NOMO-1 treated with dmso at 0.1 percent for 144 hours (cell line): Measurements from ENCODE around the gene GPR75.

Experiments used
- DNase-seq: peaks from one replicate; lab custom pipeline; 2025; ENCODE audit not compliant: unreplicated experiment; lab: John Stamatoyannopoulos, UW

Gene GPR75

GRCh38 chr2:53859206-53860181 is at the start of gene GPR75:
Gene GPR75 (minus strand): TSS chr2:53859967. CDS start chr2:53854756, 5,211 bp downstream.
- no peak for DNase-seq

GRCh38 chr2:53907582-53907981 is 47.8 kb upstream of the GPR75 start:
- no peak for DNase-seq

GRCh38 chr2:53905396-53905795 is 45.6 kb upstream of the GPR75 start:
- no peak for DNase-seq

- DNase-seq: no peak
Observed at GRCh38 chr2:53903011-53903410, 43.2 kb upstream of the GPR75 start.

- DNase-seq: no peak
Observed at GRCh38 chr2:53901192-53901591, 41.4 kb upstream of the GPR75 start.

GRCh38 chr2:53896864-53897263 is 37.1 kb upstream of the GPR75 start:
- no peak for DNase-seq

GRCh38 chr2:53886406-53887280 is 26.9 kb upstream of the GPR75 start:
- DNase-seq: no peak

GRCh38 chr2:53884883-53885282 is 25.1 kb upstream of the GPR75 start:
- no peak for DNase-seq

- DNase-seq: no peak
Observed at GRCh38 chr2:53881986-53882385, 22.2 kb upstream of the GPR75 start.

- DNase-seq: no peak
Observed at GRCh38 chr2:53881360-53881759, 21.6 kb upstream of the GPR75 start.

GRCh38 chr2:53880756-53881155 is 21.0 kb upstream of the GPR75 start:
- no peak for DNase-seq

GRCh38 chr2:53877556-53877955 is 17.8 kb upstream of the GPR75 start:
- DNase-seq: no peak

GRCh38 chr2:53877112-53877511 is 17.3 kb upstream of the GPR75 start:
- no peak for DNase-seq

GRCh38 chr2:53874401-53874950 is 14.7 kb upstream of the GPR75 start:
- no peak for DNase-seq

- no peak for DNase-seq
Observed at GRCh38 chr2:53867773-53868172, 8.0 kb upstream of the GPR75 start.

GRCh38 chr2:53867169-53867568 is 7.4 kb upstream of the GPR75 start:
- no peak for DNase-seq

GRCh38 chr2:53865962-53866361 is 6.2 kb upstream of the GPR75 start:
- no peak for DNase-seq

GRCh38 chr2:53865264-53865663 is 5.5 kb upstream of the GPR75 start:
- no peak for DNase-seq

GRCh38 chr2:53863538-53864227 is 3.9 kb upstream of the GPR75 start:
- DNase-seq: no peak

GRCh38 chr2:53861824-53862223 is 2.1 kb upstream of the GPR75 start:
- DNase-seq: no peak

- DNase-seq: no peak
Observed at GRCh38 chr2:53856272-53856671, 3.5 kb downstream of the GPR75 start.
